Measurements from ENCODE around the gene KRTAP12-2. TPM values are rescaled to one million over a fixed set of nuclear protein-coding genes. Genes with fewer than 3 reads are reported as not detected.

KRTAP12-2 gene, protein sequence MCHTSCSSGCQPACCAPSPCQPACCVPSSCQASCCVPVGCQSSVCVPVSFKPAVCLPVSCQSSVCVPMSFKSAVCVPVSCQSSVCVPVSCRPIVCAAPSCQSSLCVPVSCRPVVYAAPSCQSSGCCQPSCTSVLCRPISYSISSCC
- not detected in 2 replicates for total RNA-seq

DNA sequence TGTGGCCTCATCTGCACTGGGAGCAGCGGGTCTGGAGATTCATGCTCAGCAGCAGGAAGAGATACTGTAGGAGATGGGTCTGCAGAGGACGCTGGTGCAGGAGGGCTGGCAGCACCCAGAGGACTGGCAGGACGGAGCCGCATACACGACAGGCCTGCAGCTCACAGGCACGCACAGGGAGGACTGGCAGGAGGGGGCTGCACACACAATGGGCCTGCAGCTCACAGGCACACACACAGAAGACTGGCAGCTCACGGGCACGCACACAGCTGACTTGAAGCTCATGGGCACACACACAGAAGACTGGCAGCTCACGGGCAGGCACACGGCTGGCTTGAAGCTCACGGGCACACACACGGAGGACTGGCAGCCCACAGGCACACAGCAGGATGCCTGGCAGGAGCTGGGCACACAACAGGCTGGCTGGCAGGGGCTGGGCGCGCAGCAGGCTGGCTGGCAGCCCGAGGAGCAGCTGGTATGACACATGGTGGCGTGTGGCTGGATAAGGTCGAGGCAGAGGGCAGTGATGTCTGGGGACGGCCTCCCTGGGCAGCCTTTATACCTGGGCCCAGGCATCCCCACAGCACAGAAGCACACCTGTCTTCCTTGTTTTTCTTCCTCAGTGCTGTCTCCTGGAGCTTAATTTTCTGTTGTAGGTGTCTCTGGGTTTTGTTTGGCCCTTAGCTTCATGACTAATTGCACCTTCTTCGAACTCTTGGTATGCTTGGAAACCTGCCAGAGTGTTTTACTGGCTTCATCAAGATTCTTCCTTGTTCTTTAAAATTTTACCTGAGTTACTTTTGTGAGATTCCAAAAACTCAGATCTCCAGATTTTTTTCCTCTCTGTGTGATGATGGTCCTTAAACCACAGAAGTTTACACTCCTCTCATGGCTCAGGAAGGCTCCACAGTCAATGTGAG lies at the start of gene KRTAP12-2:
Gene KRTAP12-2, minus strand, starts transcription at position 527 of the 920 bp plus-strand sequence. Its CDS starts 41 bp downstream, at position 486.
- DNase-seq (ENCODE audit: low read depth, low spot score), result no peak

- DNase-seq (ENCODE audit: low read depth, low spot score), result no peak
These were observed 48.2 kb upstream of the KRTAP12-2 start for GRCh38 chr21:44714905-44715304.

DNA sequence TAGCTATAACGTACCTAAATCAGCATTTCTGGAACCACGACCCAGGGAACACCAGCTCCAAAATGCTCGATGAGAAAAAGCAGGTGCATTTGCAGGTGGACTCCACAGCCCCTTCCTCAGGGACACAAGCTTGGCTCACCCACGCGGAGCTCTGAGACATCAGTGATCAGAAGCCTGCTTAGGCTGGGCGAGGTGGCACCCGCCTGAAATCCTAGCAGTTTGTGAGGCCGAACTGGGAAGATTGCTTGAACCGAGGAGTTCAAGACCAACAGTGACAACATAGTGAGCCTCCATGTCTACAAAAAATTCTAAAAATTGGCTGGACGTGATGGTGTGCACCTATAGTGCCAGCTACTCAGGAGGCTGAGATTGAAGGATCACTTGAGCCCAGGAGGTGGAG lies 47.1 kb upstream of the KRTAP12-2 start:
- DNase-seq (ENCODE audit: low read depth, low spot score), result no peak

DNA sequence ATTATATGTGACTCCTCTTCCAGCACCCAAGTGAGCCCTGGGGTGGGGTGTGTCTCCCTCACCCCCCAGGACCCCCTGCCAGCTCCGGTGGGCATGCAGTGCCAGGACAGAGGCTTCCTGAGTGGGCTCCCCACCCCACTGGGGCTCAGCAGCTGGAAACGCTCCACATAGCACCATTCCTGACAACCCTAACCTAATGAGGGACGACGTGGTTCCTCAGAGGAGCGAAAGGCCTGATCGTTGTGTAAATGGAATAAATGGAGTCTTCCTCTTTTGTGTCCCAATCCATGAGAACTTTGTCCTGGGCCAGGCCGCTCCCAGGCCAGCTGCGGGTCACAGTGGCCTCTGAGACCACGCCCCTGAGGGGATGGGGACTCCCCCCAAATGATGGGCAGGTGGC lies 46.4 kb upstream of the KRTAP12-2 start:
- DNase-seq (ENCODE audit: low read depth, low spot score), result no peak

DNA sequence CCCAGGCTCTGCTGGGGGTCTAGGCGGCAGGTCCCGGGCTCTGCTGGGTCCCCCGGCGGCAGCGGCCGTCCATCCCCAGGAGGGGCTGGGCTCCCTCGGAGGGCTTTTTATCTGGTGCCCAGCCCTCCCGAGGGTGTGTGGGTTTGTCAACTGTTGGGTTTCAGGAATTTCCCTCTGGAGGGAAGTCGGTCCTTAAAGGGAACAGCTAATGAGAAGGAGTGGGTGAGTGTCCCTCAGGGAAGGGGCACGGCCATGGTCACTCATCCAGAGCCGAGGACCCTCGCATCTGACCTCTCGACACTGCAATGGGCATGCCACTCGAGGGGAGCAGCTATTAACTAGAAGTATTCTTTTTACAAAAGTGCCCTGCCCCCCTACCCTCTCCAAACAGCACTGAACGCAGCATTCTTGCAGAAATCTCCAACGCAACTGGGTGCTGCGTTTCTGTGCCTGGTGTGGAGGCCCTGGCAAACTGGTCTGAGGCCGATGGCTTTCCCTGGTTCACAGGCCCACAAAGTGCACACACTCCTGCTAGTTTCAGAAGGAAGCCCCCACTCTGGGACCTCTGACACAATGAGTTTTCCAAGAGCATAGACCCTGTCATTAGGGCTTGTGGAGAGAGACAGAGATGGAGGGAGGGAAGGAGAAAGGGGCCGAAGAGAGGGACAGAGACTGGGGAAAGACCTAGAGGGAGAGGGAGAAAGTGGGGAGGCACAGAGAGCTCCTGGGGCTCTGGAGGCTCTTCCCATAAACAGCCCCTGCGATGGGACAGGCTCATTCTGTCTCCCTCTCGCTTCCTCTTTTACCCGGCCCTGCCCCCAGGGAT lies 45.7 kb upstream of the KRTAP12-2 start:
- DNase-seq (ENCODE audit: low read depth, low spot score), result no peak

DNA sequence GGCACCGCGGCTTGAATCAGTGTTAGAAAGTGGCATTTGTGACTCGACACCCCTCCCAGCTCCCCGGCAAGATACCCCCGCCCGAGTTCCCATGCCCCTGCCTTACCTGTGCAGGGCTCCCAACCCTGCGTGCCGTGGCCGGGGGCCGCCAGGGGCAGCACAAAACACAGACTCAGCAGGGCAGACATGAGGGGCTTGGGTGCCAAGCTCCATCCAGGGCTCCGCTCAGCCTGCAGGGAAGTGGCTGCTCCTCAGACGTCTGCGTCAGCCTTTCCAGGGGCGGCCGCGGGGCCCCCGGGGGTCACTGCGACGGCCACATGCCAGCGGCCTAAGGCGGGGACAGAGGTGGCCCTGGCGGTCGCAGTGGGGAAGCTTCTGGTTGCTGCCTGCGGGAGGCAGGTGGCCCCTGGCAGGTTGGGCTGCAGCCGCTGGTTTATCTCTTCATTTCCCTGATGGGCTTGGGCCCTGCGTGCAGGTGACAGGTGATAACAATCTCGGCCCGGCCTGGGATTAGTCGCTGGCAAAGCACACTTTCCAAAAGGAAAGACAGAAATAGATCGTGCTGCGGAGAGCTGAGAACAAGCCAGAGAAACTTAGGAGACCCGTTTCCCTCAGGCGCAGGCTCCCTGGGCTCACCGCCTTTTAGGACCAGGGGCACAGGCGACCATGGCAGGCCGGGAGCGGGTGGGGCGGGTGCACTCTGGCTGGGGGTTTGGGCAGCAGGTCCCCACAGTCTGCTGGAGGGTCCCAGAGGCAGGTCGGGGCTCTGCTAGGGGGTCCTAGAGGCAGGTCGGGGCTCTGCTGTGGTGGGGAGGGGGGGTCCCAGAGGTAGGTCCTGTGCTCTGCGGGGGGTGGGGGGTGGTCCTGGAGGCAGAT lies 44.8 kb upstream of the KRTAP12-2 start, which contains the start of gene TSPEAR:
Gene TSPEAR, minus strand, starts transcription at position 246 of the 876 bp plus-strand sequence. Its CDS starts 58 bp downstream, at position 188.
- no peak for DNase-seq (ENCODE audit: low read depth, low spot score)

GRCh38 chr21:44710756-44711326 lies 44.1 kb upstream of the KRTAP12-2 start:
- no peak for DNase-seq (ENCODE audit: low read depth, low spot score)

- DNase-seq (ENCODE audit: low read depth, low spot score), result no peak
These were observed 43.6 kb upstream of the KRTAP12-2 start for GRCh38 chr21:44710294-44710665.

- DNase-seq (ENCODE audit: low read depth, low spot score), result no peak
These were observed 42.9 kb upstream of the KRTAP12-2 start for GRCh38 chr21:44709426-44710293.

GRCh38 chr21:44708866-44709425 lies 42.2 kb upstream of the KRTAP12-2 start:
- no peak for DNase-seq (ENCODE audit: low read depth, low spot score)

DNA sequence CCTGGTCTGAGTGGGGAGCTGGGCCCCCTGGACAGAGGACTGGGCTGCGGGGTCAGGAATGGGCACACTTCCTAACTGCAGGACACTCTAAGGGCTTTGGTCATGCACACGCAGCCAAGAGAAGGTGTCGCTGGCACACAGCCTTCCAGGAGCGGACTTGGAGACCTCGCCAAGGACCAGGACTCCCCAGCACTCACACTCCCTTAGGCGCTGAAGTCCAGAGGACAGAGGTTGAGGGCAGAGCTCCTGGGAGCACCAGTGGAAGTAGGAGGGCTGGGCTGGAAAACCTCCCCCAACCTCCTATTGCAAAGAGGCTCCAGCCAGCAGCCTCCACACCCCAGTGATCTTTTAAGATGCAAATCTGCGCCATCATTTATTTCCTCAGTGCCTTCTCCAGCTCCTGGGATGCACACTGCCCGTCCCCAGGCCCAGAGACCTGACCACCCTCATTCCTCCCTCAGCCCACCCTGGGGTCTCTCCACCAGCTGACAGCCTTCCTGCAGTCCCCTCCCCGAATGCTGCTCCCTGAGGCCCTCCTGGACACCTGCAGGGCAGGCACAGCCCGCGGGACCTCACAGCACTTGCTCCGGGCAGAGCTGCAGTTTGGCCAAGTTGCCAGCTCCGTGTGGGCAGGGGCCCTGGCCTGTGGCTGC lies 41.6 kb upstream of the KRTAP12-2 start:
- DNase-seq (ENCODE audit: low read depth, low spot score), result no peak

DNA sequence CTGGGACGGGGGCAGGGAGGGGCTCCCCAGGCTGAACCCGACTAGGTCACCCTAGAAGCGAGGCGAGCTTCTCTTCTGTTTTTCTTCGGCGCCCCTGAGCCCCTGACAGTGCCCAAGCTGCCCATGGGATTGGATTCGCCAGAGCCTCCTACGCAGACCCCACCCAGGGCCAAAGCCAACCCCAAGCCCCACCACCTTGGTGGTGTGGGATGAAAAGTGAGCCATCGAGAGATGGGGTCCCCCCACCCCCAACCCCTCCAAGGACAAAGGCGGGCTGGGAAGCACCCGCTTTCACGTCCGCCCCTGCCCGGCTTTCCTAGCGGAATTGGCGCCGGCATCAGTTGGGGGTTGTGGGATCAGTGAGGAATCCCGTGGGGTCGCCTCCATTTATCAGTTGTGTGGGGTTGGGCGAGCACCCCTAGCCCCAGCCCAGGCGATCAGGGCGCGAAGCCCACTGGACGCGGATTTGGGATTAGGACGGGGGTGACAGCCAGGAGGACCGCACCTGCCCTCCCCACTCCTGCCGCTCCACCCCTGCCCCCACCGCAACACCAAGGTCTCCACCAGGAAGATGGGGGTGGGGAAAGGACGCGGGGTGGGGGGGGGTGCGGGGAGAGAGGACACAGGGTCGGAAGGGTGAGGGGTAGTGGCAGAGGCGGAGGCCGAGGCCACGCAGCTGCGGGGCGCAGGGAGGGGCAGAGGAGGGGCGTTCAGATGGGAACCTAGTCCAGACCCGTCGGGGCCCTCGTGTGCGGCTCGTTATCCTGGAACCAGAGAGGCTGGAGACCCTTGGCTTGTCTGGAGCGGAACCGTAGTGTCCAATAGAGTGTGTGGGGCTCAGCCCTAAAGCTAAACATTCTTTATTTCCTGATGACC lies 40.2 kb upstream of the KRTAP12-2 start:
- no peak for DNase-seq (ENCODE audit: low read depth, low spot score)

GRCh38 chr21:44706026-44706705 lies 39.4 kb upstream of the KRTAP12-2 start:
- DNase-seq (ENCODE audit: low read depth, low spot score), result no peak

DNA sequence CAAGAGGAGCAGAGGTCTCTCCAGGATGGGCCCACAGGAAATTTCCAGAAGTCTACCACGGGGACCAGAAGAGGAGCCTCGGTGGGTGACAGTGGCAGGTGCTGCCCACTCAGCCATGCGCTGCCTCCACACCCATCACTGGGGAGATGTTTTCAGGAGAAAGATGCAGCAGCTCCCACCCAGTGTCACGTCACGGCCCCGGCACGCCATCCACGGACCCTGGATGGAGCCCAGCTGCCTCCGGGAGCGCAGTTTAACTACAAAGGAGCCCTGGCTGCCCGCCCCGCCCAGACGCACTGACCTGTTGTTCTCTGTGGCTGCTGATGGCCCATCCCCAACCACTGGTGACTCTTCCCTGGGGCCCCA lies 37.9 kb upstream of the KRTAP12-2 start:
- no peak for DNase-seq (ENCODE audit: low read depth, low spot score)

- DNase-seq (ENCODE audit: low read depth, low spot score), result no peak
These were observed 37.3 kb upstream of the KRTAP12-2 start for GRCh38 chr21:44703731-44704635.
